HUDEP-2 (cell line): ENCODE data around the gene BSCL2.
"Not testable (repeated sequence)": the region's sequence is repeated elsewhere in the genome, so short reads cannot be mapped to it uniquely, and the experiment has no call there.

ENCODE experiments used
- DNase-seq, 76 experiments: peaks; one replicate each; lab custom pipeline; 2025; ENCODE audit not compliant: unreplicated experiment in 76 of 76; lab: John Stamatoyannopoulos, UW

BSCL2 gene

DNA sequence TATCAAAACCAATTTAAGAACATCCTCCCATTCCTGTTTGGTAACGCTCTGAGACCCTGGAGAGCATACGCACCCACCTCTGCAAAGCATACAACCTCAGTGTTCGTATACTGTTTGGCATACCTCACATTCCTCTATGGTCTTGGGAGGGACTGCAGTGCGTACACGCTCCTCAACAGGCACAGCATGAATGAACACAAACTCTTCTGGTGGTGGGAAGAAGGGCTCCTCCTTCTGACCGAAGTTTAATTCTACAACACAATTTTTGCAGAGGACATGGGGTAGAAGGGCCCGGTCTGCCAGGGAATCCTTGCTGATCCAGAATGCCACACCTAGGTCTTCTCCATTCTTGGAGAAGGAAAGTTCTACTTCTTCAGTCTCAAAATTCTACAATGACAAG is 14.8 kb upstream of the BSCL2 start:
- DNase-seq = peak in 2 of 76 experiments; percentile 4 to 11

GRCh38 chr11:62719302-62719978 is 12.2 kb upstream of the BSCL2 start:
- DNase-seq = no peak

- no peak for DNase-seq
These were observed 9.6 kb upstream of the BSCL2 start for GRCh38 chr11:62716816-62717215.

- DNase-seq = no peak
These were observed 9.0 kb upstream of the BSCL2 start for GRCh38 chr11:62716206-62716605.

DNA sequence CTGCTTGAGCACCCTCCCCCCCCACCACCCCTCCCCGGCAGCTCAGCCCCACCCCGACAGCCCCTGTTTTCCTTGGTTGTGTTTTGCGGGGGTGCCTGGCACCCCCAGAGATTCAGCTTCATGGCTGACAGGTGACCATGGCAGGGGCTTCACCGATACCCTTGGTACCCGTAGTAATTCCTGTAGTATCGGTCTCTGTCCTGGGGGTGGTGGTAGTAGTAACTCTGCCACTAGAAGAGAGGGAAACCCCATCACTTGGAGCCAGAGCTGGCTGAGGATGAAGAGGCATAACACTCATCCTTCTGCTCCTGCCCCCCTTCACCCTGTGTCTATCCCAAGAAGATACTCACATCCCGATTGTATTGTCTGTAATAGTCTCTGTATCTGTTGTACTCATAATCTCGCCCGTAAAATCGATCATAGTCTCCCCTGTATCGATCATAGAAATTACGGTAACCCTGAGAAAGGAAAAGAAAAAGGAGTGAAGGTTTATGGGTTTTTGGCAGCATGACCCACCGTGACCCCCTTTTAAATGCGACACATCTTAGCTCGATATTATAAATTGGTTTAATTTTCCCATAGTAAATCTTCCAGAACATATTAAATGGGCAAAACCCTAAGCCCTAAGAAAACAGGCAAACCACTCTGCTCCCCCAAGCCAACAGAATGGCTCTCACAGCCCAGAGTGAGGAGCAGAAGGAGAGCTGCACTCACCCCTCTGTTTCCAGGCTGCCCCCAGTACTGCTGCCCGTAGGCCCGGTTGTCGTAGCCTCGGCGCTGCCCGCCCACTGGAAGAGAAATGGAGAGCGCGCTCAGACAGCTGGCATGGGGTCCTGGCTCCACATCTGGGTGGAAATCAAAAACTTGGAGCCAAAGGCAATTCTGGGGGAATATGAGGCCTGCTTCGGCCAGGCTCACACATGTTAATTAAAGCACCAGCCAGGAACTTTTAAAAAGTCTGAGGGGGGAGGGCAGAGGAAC is 8.2 kb upstream of the BSCL2 start:
- no peak for DNase-seq

GRCh38 chr11:62713343-62713742 is 6.1 kb upstream of the BSCL2 start:
- peak in 22 of 76 experiments; percentile 4 to 42 (median 18) for DNase-seq

DNA sequence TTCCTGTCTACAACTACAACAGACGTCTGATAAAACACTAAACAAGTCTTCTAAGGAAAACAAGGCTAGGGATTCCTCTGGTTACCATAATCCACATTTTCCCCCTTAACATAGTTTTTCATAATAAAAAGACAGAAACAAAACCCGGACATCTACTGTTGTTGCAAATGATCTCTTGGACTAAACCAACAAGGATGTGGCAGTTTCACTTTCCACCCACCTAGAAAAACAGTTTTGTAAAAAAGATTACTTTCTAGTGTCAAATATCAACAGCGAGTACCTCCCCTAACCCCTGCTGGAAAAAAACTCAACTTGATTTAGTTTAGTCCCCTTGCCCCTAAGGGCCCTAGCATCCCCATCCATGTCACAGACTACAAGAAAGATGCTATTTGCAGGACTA is 5.6 kb upstream of the BSCL2 start:
- no peak for DNase-seq

GRCh38 chr11:62712276-62712812 is 5.1 kb upstream of the BSCL2 start:
- no peak for DNase-seq

GRCh38 chr11:62710001-62710345 is 2.7 kb upstream of the BSCL2 start:
- DNase-seq = peak in 13 of 76 experiments; percentile 3 to 70 (median 36)

DNA sequence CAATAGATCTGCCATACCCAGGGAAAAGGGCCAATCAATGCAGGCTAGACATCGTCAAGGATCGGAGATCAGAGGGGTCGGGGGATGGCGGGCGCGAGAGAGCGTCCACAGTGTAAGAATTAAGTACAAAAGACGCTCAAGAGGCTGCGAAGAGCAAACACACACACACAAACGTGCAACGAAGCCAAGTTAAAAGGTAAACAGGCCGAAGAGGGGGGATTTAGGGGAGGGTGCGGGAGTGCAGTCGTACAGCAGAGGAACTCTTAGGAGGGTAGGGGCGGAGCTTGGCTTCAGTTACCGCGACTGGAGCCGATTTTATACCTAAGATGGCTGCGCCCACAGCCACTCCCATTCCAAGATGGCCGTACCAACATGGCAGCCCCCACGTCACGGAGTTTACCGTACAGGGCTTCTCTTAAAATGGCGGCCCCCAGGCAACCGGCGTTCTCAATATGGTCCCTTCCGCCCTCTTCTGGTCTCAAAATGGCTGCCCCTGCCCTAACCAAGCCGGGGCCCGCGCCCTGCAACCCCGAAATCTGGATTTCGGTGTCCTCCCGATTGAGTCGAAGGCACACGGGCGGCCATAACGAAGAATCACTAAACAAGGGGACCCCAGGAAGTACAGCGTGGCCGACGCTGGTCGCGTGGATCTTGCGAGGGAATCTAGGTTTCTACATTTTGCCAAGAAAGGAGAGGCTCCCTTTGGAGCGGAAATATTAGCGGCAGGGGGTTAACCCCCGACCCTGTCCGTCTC is 2.2 kb upstream of the BSCL2 start:
- peak in 75 of 76 experiments; percentile 71 to 97 (median 93) for DNase-seq

GRCh38 chr11:62708793-62709192 is 1.6 kb upstream of the BSCL2 start:
- peak in 9 of 76 experiments; percentile 11 to 63 (median 35) for DNase-seq

- DNase-seq = peak in 49 of 76 experiments; percentile 5 to 57 (median 30)
These were observed 1.2 kb upstream of the BSCL2 start for GRCh38 chr11:62708392-62708791.

GRCh38 chr11:62706850-62707247 is 375 bp downstream of the BSCL2 start:
- DNase-seq = peak in 4 of 76 experiments; percentile 22 to 51 (median 35)

GRCh38 chr11:62705880-62706849 is 1.1 kb downstream of the BSCL2 start:
- DNase-seq = peak in 75 of 76 experiments; percentile 35 to 95 (median 88)

GRCh38 chr11:62705413-62705812 is 1.8 kb downstream of the BSCL2 start:
- DNase-seq = peak in 11 of 76 experiments; percentile 8 to 57 (median 27)

- DNase-seq = not testable (repeated sequence)
These were observed 3.3 kb downstream of the BSCL2 start for GRCh38 chr11:62703921-62704320.

DNA sequence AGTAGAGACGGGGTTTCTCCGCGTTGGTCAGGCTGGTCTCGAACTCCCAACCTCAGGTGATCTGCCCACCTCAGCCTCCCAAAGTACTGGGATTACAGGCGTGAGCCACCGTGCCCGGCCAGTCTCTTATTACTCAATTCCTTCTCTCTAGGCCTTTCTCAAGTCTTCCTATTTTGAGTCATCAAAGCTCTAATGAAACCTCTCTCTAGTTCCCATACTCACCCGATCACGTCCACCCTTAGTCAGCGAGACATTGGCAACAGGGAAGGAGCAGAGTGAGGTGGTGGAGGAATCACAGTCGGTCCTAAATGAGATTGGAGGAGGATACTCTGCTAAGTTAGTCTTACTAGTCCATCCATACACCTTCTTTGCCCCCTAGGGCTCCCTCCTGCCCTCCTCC is 5.0 kb downstream of the BSCL2 start:
- DNase-seq = no peak

DNA sequence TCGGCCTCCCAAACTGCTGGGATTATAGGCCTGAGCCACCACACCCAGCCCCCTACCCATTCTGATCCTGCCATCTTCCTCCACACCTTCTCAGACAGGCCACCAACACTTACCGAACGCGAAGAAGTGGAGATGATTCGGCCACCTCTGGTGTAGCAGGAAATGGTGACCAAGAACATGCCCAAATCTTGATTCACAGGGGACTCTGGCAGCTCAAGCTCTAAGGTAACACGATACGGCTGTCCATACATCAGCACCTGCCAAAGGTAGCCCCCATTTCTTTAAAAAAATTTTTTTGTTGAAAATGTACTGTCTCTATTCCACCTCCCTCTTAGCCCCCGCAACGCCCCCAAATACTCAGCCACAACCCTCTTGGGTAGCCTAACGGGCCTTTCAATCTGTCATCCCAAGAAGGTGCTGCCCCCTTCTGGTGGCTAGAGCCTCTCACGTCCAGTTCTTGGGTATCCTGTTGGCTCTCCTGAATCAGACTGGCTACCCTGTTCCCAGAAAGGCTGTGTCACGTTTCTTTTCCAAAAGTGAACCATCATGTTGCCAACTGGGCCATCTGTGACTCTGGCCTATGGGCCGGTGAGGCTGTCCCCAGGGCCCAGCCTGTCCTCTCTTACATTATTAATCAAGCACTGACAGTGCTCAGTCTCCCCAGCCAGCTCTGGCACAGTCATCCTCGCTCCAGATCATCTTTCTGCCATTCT is 12.6 kb downstream of the BSCL2 start:
- DNase-seq = peak in 69 of 76 experiments; percentile 9 to 77 (median 62)

- DNase-seq = not testable (repeated sequence)
These were observed 13.6 kb downstream of the BSCL2 start for GRCh38 chr11:62693624-62694023.
